Measurements from ENCODE around the gene SHMT2. TPM values are rescaled to one million over a fixed set of nuclear protein-coding genes. Genes with fewer than 3 reads are reported as not detected.

SHMT2 gene
- total RNA-seq, 2 donors from 2014 or later = 76.7 to 134 TPM

DNA sequence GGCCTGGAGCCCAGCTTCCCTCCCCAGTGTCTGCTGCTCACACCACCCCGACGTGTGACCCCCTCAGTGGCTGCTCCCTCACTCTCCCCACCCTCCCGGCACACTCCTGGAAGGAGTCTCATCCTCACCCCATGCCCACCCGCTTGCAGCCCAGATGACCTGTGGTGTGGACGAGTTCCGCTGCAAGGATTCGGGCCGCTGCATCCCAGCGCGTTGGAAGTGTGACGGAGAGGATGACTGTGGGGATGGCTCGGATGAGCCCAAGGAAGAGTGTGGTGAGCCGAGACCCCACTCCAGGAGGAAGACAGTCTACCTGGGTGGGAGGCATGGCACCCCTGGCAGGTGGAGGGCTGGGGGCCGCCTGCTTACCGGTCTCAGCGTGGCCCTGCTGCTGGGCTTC, 27.9 kb upstream of the SHMT2 start:
- Histone ChIP-seq H3K9ac (ENCODE audit: extremely low read depth, low read length, poor library complexity, severe bottlenecking) (no peak overlapping the region), H3K27ac (ENCODE audit: low read depth, low read length) (no peak overlapping the region), H3K4me1 (ENCODE audit: control insufficient read depth, insufficient read depth, low read length) (no peaks in the 10 kb centered on the region), H3K36me3 (ENCODE audit: control insufficient read depth, insufficient read depth, low read length) (peaks cover 36% of the 10 kb centered on the region), H3K4me3 (ENCODE audit: low read length) (no peak overlapping the region), H3K9me3 (ENCODE audit: control insufficient read depth, low read length) (no peaks in the 10 kb centered on the region), H3K27me3 (ENCODE audit: control insufficient read depth, insufficient read depth, low read length, poor library complexity, severe bottlenecking) (no peaks in the 10 kb centered on the region)
- TF ChIP-seq, protein P1, sequence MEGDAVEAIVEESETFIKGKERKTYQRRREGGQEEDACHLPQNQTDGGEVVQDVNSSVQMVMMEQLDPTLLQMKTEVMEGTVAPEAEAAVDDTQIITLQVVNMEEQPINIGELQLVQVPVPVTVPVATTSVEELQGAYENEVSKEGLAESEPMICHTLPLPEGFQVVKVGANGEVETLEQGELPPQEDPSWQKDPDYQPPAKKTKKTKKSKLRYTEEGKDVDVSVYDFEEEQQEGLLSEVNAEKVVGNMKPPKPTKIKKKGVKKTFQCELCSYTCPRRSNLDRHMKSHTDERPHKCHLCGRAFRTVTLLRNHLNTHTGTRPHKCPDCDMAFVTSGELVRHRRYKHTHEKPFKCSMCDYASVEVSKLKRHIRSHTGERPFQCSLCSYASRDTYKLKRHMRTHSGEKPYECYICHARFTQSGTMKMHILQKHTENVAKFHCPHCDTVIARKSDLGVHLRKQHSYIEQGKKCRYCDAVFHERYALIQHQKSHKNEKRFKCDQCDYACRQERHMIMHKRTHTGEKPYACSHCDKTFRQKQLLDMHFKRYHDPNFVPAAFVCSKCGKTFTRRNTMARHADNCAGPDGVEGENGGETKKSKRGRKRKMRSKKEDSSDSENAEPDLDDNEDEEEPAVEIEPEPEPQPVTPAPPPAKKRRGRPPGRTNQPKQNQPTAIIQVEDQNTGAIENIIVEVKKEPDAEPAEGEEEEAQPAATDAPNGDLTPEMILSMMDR (conservative IDR thresholded peaks at IDR 0.05) = no peak
- Mint-ChIP-seq H3K27me3 (ENCODE audit: insufficient read depth) (no peaks in the 10 kb centered on the region), H3K4me3 (no peak overlapping the region), H3K4me1 (no peaks in the 10 kb centered on the region), H3K9me3 (no peaks in the 10 kb centered on the region), H3K27ac (no peak overlapping the region), H3K36me3 (ENCODE audit: low read depth) (peaks cover 69% of the 10 kb centered on the region)
- DNase-seq = no peak
- WGBS, 2 experiments (ENCODE audit: insufficient coverage in 1 of 2, insufficient read length in 1 of 2) = 92 to 97% methylated on average over 13 to 16 of the region's 16 CpGs

DNA sequence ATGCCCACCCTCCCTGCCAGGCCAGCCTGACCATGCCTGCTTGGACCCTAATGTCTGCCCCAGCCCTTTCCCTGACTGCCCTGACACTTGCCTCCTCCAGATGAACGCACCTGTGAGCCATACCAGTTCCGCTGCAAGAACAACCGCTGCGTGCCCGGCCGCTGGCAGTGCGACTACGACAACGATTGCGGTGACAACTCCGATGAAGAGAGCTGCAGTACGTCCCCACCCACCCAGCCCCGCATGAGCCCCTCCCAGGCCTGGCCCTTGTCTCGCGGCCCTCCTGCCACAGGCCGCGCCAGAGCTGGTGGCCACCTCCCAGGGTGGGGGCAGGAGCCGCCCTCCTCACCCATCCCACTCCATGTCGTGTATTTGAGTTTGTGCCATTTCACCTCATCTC, 27.2 kb upstream of the SHMT2 start:
- Histone ChIP-seq H3K4me3 (ENCODE audit: low read length) (no peak overlapping the region), H3K9ac (ENCODE audit: extremely low read depth, low read length, poor library complexity, severe bottlenecking) (no peak overlapping the region), H3K4me1 (ENCODE audit: control insufficient read depth, insufficient read depth, low read length) (no peaks in the 10 kb centered on the region), H3K36me3 (ENCODE audit: control insufficient read depth, insufficient read depth, low read length) (peaks cover 37% of the 10 kb centered on the region), H3K9me3 (ENCODE audit: control insufficient read depth, low read length) (no peaks in the 10 kb centered on the region), H3K27ac (ENCODE audit: low read depth, low read length) (no peak overlapping the region), H3K27me3 (ENCODE audit: control insufficient read depth, insufficient read depth, low read length, poor library complexity, severe bottlenecking) (no peaks in the 10 kb centered on the region)
- no peak for DNase-seq
- H3K9me3 Mint-ChIP-seq = no peaks in the 10 kb centered on the region
- H3K4me3 Mint-ChIP-seq = no peak overlapping the region
- H3K4me1 Mint-ChIP-seq = no peaks in the 10 kb centered on the region
- WGBS, 2 experiments (ENCODE audit: insufficient coverage in 1 of 2, insufficient read length in 1 of 2) = 89 to 96% methylated on average over 19 of the region's 19 CpGs
- H3K36me3 Mint-ChIP-seq (ENCODE audit: low read depth) = peaks cover 64% of the 10 kb centered on the region
- H3K27ac Mint-ChIP-seq = no peak overlapping the region
- H3K27me3 Mint-ChIP-seq (ENCODE audit: insufficient read depth) = no peaks in the 10 kb centered on the region
- TF ChIP-seq, protein P1 (conservative IDR thresholded peaks at IDR 0.05) = no peak

DNA sequence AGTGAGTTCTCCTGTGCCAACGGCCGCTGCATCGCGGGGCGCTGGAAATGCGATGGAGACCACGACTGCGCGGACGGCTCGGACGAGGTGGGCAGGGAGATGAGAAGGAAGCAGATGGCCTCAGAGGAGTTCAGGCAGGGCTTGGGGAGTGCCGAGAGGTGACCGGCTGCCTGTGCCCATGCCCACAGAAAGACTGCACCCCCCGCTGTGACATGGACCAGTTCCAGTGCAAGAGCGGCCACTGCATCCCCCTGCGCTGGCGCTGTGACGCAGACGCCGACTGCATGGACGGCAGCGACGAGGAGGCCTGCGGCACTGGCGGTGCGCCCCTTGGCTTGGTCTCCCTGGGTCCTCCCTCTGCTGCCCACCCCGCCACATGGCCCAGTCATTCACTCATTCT, 26.3 kb upstream of the SHMT2 start:
- Mint-ChIP-seq H3K27ac (no peak overlapping the region), H3K27me3 (ENCODE audit: insufficient read depth) (no peaks in the 10 kb centered on the region), H3K36me3 (ENCODE audit: low read depth) (peaks cover 62% of the 10 kb centered on the region), H3K9me3 (no peaks in the 10 kb centered on the region), H3K4me3 (no peak overlapping the region), H3K4me1 (no peaks in the 10 kb centered on the region)
- Histone ChIP-seq H3K9me3 (ENCODE audit: control insufficient read depth, low read length) (no peaks in the 10 kb centered on the region), H3K9ac (ENCODE audit: extremely low read depth, low read length, poor library complexity, severe bottlenecking) (no peak overlapping the region), H3K27me3 (ENCODE audit: control insufficient read depth, insufficient read depth, low read length, poor library complexity, severe bottlenecking) (no peaks in the 10 kb centered on the region), H3K4me3 (ENCODE audit: low read length) (no peak overlapping the region), H3K36me3 (ENCODE audit: control insufficient read depth, insufficient read depth, low read length) (peaks cover 32% of the 10 kb centered on the region), H3K4me1 (ENCODE audit: control insufficient read depth, insufficient read depth, low read length) (no peaks in the 10 kb centered on the region), H3K27ac (ENCODE audit: low read depth, low read length) (no peak overlapping the region)
- TF ChIP-seq, protein P1 (conservative IDR thresholded peaks at IDR 0.05) = no peak
- DNase-seq = no peak
- WGBS, 2 experiments (ENCODE audit: insufficient coverage in 1 of 2, insufficient read length in 1 of 2) = 95 to 100% methylated on average over 24 to 28 of the region's 28 CpGs

All from endodermal cell (in vitro differentiated cells).